ENCODE data around the gene IRF9.
A peak's percentile ranks its signal among the peaks of the same experiment; 100 is the strongest.

IRF9 gene

GRCh38 chr14:24204163-24205146, 43.4 kb downstream of the IRF9 start:
- H3K27me3 ChIP-seq (ENCODE audit: control insufficient read depth in 3 of 3, insufficient read depth in 3 of 3, low read depth in 1 of 3, low read length in 3 of 3) = no peaks in the 10 kb centered on the region
- no peak overlapping the region for H3K14ac ChIP-seq (ENCODE audit: low read length)
- no peak overlapping the region for H3K9ac ChIP-seq (ENCODE audit: low read depth, low read length, poor library complexity)
- H4K91ac ChIP-seq (ENCODE audit: low read depth, low read length, poor library complexity) = no peak overlapping the region
- 100% methylated on average over 1 of the region's 7 CpGs for WGBS, 2 donors (ENCODE audit: extremely low coverage in 2 of 2, insufficient read length in 2 of 2, insufficient replicate concordance in 1 of 2)
- DNase-seq (ENCODE audit: low spot score) = no peak
- no peak overlapping the region for H4K8ac ChIP-seq (ENCODE audit: low read depth, low read length)
- H3K4me2 ChIP-seq (ENCODE audit: insufficient read depth, low read length, poor library complexity, severe bottlenecking) = no peak overlapping the region
- no peak overlapping the region for H2BK120ac ChIP-seq (ENCODE audit: low read depth, low read length)
- H2AFZ ChIP-seq (ENCODE audit: low read length) = no peak overlapping the region
- H3K9me3 ChIP-seq (replicated peaks in 1 of 2; ENCODE audit: control insufficient read depth in 2 of 2, insufficient read depth in 1 of 2, low read depth in 1 of 2, low read length in 2 of 2) = peaks cover 3 to 7% of the 10 kb centered on the region in 2 donors
- no peak overlapping the region for H3K27ac ChIP-seq (replicated peaks; ENCODE audit: low read length)
- H3K23ac ChIP-seq (ENCODE audit: low read depth, low read length, poor library complexity) = no peak overlapping the region
- no peak overlapping the region for H2BK15ac ChIP-seq (ENCODE audit: low read length)
- no peak overlapping the region for H2AK5ac ChIP-seq (ENCODE audit: low read depth, low read length)
- no peak overlapping the region for H2BK5ac ChIP-seq (ENCODE audit: low read length)
- peaks cover 7% of the 10 kb centered on the region for H3K79me1 ChIP-seq (ENCODE audit: low read depth, low read length)
- H3K36me3 ChIP-seq (replicated peaks in 1 of 2; ENCODE audit: control insufficient read depth in 2 of 2, insufficient read depth in 2 of 2, low read length in 2 of 2) = peaks cover 33 to 78% of the 10 kb centered on the region in 2 donors
- no peak overlapping the region for H3K18ac ChIP-seq (ENCODE audit: low read length)
- no peak overlapping the region for H2BK12ac ChIP-seq (ENCODE audit: low read length)
- no peak overlapping the region for H3K4me3 ChIP-seq (ENCODE audit: low read length in 2 of 2)
- no peaks in the 10 kb centered on the region for H3K4me1 ChIP-seq (ENCODE audit: control insufficient read depth in 2 of 2, insufficient read depth in 1 of 2, low read depth in 1 of 2, low read length in 2 of 2)
- no peak overlapping the region for H3K4ac ChIP-seq (ENCODE audit: low read length)

GRCh38 chr14:24206260-24207103, 45.4 kb downstream of the IRF9 start:
- Histone ChIP-seq H3K14ac (ENCODE audit: low read length) (no peak overlapping the region), H2BK5ac (ENCODE audit: low read length) (no peak overlapping the region), H2BK120ac (ENCODE audit: low read depth, low read length) (no peak overlapping the region), H3K9me3 (replicated peaks in 1 of 2; ENCODE audit: control insufficient read depth in 2 of 2, insufficient read depth in 1 of 2, low read depth in 1 of 2, low read length in 2 of 2) (peaks cover 3% of the 10 kb centered on the region in 2 donors), H3K27me3 (ENCODE audit: control insufficient read depth in 3 of 3, insufficient read depth in 3 of 3, low read depth in 1 of 3, low read length in 3 of 3) (no peaks in the 10 kb centered on the region), H4K8ac (ENCODE audit: low read depth, low read length) (no peak overlapping the region), H3K36me3 (replicated peaks in 1 of 2; ENCODE audit: control insufficient read depth in 2 of 2, insufficient read depth in 2 of 2, low read length in 2 of 2) (peaks cover 45 to 86% of the 10 kb centered on the region in 2 donors), H3K18ac (ENCODE audit: low read length) (no peak overlapping the region), H4K91ac (ENCODE audit: low read depth, low read length, poor library complexity) (no peak overlapping the region), H3K9ac (ENCODE audit: low read depth, low read length, poor library complexity) (no peak overlapping the region), H3K79me1 (ENCODE audit: low read depth, low read length) (peaks cover 7% of the 10 kb centered on the region), H2BK15ac (ENCODE audit: low read length) (no peak overlapping the region), H3K4ac (ENCODE audit: low read length) (no peak overlapping the region), H3K27ac (replicated peaks; ENCODE audit: low read length) (no peak overlapping the region), H3K4me2 (ENCODE audit: insufficient read depth, low read length, poor library complexity, severe bottlenecking) (no peak overlapping the region), H3K4me1 (ENCODE audit: control insufficient read depth in 2 of 2, insufficient read depth in 1 of 2, low read depth in 1 of 2, low read length in 2 of 2) (no peaks in the 10 kb centered on the region), H2AFZ (ENCODE audit: low read length) (no peak overlapping the region), H3K4me3 (ENCODE audit: low read length in 2 of 2) (peak overlapping the region in 1 of 2 donors; percentile 52), H2BK12ac (ENCODE audit: low read length) (no peak overlapping the region), H3K23ac (ENCODE audit: low read depth, low read length, poor library complexity) (no peak overlapping the region), H2AK5ac (ENCODE audit: low read depth, low read length) (no peak overlapping the region)
- WGBS, 2 donors (ENCODE audit: extremely low coverage in 2 of 2, insufficient read length in 2 of 2, insufficient replicate concordance in 1 of 2) = no CpG with 5 or more reads among the region's 11 CpGs
- no peak for DNase-seq (ENCODE audit: low spot score)

GRCh38 chr14:24207104-24207551, 46.1 kb downstream of the IRF9 start:
- no peak overlapping the region for H2BK15ac ChIP-seq (ENCODE audit: low read length)
- no peak for DNase-seq (ENCODE audit: low spot score)
- no peak overlapping the region for H2AFZ ChIP-seq (ENCODE audit: low read length)
- no peak overlapping the region for H2AK5ac ChIP-seq (ENCODE audit: low read depth, low read length)
- H3K27ac ChIP-seq (replicated peaks; ENCODE audit: low read length) = no peak overlapping the region
- H4K91ac ChIP-seq (ENCODE audit: low read depth, low read length, poor library complexity) = no peak overlapping the region
- H3K27me3 ChIP-seq (ENCODE audit: control insufficient read depth in 3 of 3, insufficient read depth in 3 of 3, low read depth in 1 of 3, low read length in 3 of 3) = no peaks in the 10 kb centered on the region
- no peak overlapping the region for H3K4ac ChIP-seq (ENCODE audit: low read length)
- H2BK5ac ChIP-seq (ENCODE audit: low read length) = no peak overlapping the region
- no peak overlapping the region for H2BK120ac ChIP-seq (ENCODE audit: low read depth, low read length)
- peaks cover 7% of the 10 kb centered on the region for H3K79me1 ChIP-seq (ENCODE audit: low read depth, low read length)
- no CpG with 5 or more reads among the region's 5 CpGs for WGBS, 2 donors (ENCODE audit: extremely low coverage in 2 of 2, insufficient read length in 2 of 2, insufficient replicate concordance in 1 of 2)
- no peak overlapping the region for H4K8ac ChIP-seq (ENCODE audit: low read depth, low read length)
- H3K4me2 ChIP-seq (ENCODE audit: insufficient read depth, low read length, poor library complexity, severe bottlenecking) = no peak overlapping the region
- H3K36me3 ChIP-seq (replicated peaks in 1 of 2; ENCODE audit: control insufficient read depth in 2 of 2, insufficient read depth in 2 of 2, low read length in 2 of 2) = peaks cover 44 to 84% of the 10 kb centered on the region in 2 donors
- no peak overlapping the region for H3K4me3 ChIP-seq (ENCODE audit: low read length in 2 of 2)
- H3K23ac ChIP-seq (ENCODE audit: low read depth, low read length, poor library complexity) = no peak overlapping the region
- no peak overlapping the region for H3K18ac ChIP-seq (ENCODE audit: low read length)
- no peak overlapping the region for H2BK12ac ChIP-seq (ENCODE audit: low read length)
- H3K4me1 ChIP-seq (ENCODE audit: control insufficient read depth in 2 of 2, insufficient read depth in 1 of 2, low read depth in 1 of 2, low read length in 2 of 2) = no peaks in the 10 kb centered on the region
- no peaks in the 10 kb centered on the region for H3K9me3 ChIP-seq (replicated peaks in 1 of 2; ENCODE audit: control insufficient read depth in 2 of 2, insufficient read depth in 1 of 2, low read depth in 1 of 2, low read length in 2 of 2)
- no peak overlapping the region for H3K9ac ChIP-seq (ENCODE audit: low read depth, low read length, poor library complexity)
- no peak overlapping the region for H3K14ac ChIP-seq (ENCODE audit: low read length)

DNA sequence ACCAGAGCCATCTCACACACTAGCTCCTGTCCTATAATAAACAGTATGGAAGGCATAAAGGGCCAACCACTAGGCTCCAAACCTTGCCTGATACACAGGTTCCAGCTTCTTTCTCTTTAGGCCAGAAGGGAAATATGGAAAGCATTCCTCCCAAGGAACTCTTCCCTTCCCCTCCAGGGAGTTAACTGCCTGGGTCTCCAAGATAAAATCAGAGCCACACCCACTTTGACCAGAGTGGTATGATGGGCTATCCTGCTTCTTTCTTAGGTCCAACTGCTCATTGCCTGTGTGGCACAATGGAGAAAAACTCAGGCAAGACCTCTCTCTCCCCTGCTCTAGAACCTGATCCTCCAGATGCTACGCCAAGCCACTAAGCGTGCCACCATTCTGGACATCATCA, 46.6 kb downstream of the IRF9 start:
- no peak overlapping the region for H3K4ac ChIP-seq (ENCODE audit: low read length)
- no peak overlapping the region for H3K4me3 ChIP-seq (ENCODE audit: low read length in 2 of 2)
- H2BK15ac ChIP-seq (ENCODE audit: low read length) = no peak overlapping the region
- no peak overlapping the region for H3K9ac ChIP-seq (ENCODE audit: low read depth, low read length, poor library complexity)
- no peak for DNase-seq (ENCODE audit: low spot score)
- no peak overlapping the region for H3K14ac ChIP-seq (ENCODE audit: low read length)
- H3K4me2 ChIP-seq (ENCODE audit: insufficient read depth, low read length, poor library complexity, severe bottlenecking) = no peak overlapping the region
- no peak overlapping the region for H2BK12ac ChIP-seq (ENCODE audit: low read length)
- H4K91ac ChIP-seq (ENCODE audit: low read depth, low read length, poor library complexity) = no peak overlapping the region
- no peaks in the 10 kb centered on the region for H3K27me3 ChIP-seq (ENCODE audit: control insufficient read depth in 3 of 3, insufficient read depth in 3 of 3, low read depth in 1 of 3, low read length in 3 of 3)
- peaks cover 7% of the 10 kb centered on the region for H3K79me1 ChIP-seq (ENCODE audit: low read depth, low read length)
- H2AFZ ChIP-seq (ENCODE audit: low read length) = no peak overlapping the region
- WGBS, 2 donors (ENCODE audit: extremely low coverage in 2 of 2, insufficient read length in 2 of 2, insufficient replicate concordance in 1 of 2) = no CpG with 5 or more reads among the region's 2 CpGs
- H2BK5ac ChIP-seq (ENCODE audit: low read length) = no peak overlapping the region
- no peaks in the 10 kb centered on the region for H3K9me3 ChIP-seq (replicated peaks in 1 of 2; ENCODE audit: control insufficient read depth in 2 of 2, insufficient read depth in 1 of 2, low read depth in 1 of 2, low read length in 2 of 2)
- no peak overlapping the region for H2AK5ac ChIP-seq (ENCODE audit: low read depth, low read length)
- peaks cover 44 to 80% of the 10 kb centered on the region in 2 donors for H3K36me3 ChIP-seq (replicated peaks in 1 of 2; ENCODE audit: control insufficient read depth in 2 of 2, insufficient read depth in 2 of 2, low read length in 2 of 2)
- H3K23ac ChIP-seq (ENCODE audit: low read depth, low read length, poor library complexity) = no peak overlapping the region
- H3K27ac ChIP-seq (replicated peaks; ENCODE audit: low read length) = no peak overlapping the region
- no peak overlapping the region for H3K18ac ChIP-seq (ENCODE audit: low read length)
- no peak overlapping the region for H2BK120ac ChIP-seq (ENCODE audit: low read depth, low read length)
- H3K4me1 ChIP-seq (ENCODE audit: control insufficient read depth in 2 of 2, insufficient read depth in 1 of 2, low read depth in 1 of 2, low read length in 2 of 2) = no peaks in the 10 kb centered on the region
- H4K8ac ChIP-seq (ENCODE audit: low read depth, low read length) = no peak overlapping the region
